K562 (cell line): ENCODE measurements around the gene GAK.

ENCODE experiments used
- CBFA2T3 ChIP-seq: fragments of 450-650 bp; IDR thresholded peaks from 2 replicates; pipeline ENCODE4 v1.6.1; 2017
- HOMEZ ChIP-seq: fragments of 250-450 bp; sonication (Bioruptor Pico); IDR thresholded peaks from 2 replicates; pipeline ENCODE4 v1.4.0; 2020; ENCODE audit warnings: mild to moderate bottlenecking, moderate library complexity
- SMC3 ChIP-seq: conservative IDR thresholded peaks from 2 replicates; pipeline ENCODE4 v1.6.1; 2011; ENCODE audit warnings: low read depth, low read length, improper control_type of control experiment; ENCODE audit not compliant: insufficient read depth
- ZNF24 ChIP-seq: fragments of 450-650 bp; IDR thresholded peaks from 2 replicates; pipeline ENCODE4 v1.6.1; 2016
- TF ChIP-seq, protein P1 (sequence below): sonication (generic); formaldehyde crosslinking; IDR thresholded peaks from 2 replicates; pipeline ENCODE4 v1.4.0; 2020; ENCODE audit warnings: mild to moderate bottlenecking, missing genetic modification reagents
- TF ChIP-seq, protein P2 (sequence below): sonication (generic); formaldehyde crosslinking; IDR thresholded peaks from 2 replicates; pipeline ENCODE4 v1.8.1; 2022; ENCODE audit warnings: missing genetic modification reagents

DNA sequence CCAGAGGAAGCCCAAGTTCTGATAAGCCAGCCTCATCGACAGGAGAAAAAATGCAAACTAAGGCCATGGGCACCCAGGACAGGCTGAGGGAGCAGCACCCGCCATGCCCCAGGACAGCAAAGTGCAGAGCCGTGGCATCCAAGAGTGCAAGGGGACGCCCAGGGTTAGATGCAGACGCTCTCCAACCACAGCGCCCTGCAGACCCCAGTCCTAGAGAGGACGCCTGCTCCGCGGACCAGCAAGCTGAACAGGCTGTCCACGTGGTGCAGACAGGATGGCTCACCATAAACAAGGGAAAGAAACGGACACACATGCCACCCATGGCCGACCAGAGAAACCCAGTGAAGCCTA lies 32.6 kb downstream of the GAK start:
- TF ChIP-seq ZNF24 = no peak
- TF ChIP-seq, protein P1, sequence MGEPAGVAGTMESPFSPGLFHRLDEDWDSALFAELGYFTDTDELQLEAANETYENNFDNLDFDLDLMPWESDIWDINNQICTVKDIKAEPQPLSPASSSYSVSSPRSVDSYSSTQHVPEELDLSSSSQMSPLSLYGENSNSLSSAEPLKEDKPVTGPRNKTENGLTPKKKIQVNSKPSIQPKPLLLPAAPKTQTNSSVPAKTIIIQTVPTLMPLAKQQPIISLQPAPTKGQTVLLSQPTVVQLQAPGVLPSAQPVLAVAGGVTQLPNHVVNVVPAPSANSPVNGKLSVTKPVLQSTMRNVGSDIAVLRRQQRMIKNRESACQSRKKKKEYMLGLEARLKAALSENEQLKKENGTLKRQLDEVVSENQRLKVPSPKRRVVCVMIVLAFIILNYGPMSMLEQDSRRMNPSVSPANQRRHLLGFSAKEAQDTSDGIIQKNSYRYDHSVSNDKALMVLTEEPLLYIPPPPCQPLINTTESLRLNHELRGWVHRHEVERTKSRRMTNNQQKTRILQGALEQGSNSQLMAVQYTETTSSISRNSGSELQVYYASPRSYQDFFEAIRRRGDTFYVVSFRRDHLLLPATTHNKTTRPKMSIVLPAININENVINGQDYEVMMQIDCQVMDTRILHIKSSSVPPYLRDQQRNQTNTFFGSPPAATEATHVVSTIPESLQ (CRISPR knock-in tag) = no peak
- TF ChIP-seq HOMEZ (CRISPR knock-in tag) = no peak
- TF ChIP-seq CBFA2T3 = no peak
- TF ChIP-seq SMC3 = no peak
- TF ChIP-seq, protein P2, sequence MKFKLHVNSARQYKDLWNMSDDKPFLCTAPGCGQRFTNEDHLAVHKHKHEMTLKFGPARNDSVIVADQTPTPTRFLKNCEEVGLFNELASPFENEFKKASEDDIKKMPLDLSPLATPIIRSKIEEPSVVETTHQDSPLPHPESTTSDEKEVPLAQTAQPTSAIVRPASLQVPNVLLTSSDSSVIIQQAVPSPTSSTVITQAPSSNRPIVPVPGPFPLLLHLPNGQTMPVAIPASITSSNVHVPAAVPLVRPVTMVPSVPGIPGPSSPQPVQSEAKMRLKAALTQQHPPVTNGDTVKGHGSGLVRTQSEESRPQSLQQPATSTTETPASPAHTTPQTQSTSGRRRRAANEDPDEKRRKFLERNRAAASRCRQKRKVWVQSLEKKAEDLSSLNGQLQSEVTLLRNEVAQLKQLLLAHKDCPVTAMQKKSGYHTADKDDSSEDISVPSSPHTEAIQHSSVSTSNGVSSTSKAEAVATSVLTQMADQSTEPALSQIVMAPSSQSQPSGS (CRISPR knock-in tag) = no peak
